Measurements from ENCODE around the gene CANT1.

DNA sequence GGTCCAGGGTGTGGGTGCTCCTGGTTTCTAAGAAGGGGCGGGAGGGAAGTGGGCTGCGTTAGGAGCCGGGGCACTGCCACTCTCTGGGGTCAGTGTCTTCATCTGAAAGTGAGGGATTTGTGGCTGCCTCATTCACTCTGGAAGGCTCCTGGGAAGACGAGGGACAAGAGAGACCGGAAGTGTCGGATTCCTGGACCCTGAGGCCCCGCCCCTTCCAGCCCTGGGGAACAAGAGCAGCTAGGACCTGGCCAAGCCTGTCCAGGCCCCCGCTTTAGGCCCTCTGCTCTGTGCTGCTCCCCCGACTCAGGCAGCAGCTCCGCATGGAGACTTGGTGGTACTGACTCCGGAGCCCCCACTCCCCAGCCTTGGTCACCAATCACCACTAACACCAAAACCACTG, 36.4 kb downstream of the CANT1 start:
- TF ChIP-seq POLR2A (IDR thresholded peaks at IDR 0.05; ENCODE audit: borderline replicate concordance, extremely low read depth, insufficient read depth, insufficient read length): no peak
- TF ChIP-seq, protein P1, sequence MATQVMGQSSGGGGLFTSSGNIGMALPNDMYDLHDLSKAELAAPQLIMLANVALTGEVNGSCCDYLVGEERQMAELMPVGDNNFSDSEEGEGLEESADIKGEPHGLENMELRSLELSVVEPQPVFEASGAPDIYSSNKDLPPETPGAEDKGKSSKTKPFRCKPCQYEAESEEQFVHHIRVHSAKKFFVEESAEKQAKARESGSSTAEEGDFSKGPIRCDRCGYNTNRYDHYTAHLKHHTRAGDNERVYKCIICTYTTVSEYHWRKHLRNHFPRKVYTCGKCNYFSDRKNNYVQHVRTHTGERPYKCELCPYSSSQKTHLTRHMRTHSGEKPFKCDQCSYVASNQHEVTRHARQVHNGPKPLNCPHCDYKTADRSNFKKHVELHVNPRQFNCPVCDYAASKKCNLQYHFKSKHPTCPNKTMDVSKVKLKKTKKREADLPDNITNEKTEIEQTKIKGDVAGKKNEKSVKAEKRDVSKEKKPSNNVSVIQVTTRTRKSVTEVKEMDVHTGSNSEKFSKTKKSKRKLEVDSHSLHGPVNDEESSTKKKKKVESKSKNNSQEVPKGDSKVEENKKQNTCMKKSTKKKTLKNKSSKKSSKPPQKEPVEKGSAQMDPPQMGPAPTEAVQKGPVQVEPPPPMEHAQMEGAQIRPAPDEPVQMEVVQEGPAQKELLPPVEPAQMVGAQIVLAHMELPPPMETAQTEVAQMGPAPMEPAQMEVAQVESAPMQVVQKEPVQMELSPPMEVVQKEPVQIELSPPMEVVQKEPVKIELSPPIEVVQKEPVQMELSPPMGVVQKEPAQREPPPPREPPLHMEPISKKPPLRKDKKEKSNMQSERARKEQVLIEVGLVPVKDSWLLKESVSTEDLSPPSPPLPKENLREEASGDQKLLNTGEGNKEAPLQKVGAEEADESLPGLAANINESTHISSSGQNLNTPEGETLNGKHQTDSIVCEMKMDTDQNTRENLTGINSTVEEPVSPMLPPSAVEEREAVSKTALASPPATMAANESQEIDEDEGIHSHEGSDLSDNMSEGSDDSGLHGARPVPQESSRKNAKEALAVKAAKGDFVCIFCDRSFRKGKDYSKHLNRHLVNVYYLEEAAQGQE (IDR thresholded peaks at IDR 0.05; ENCODE audit: low read depth): no peak

Measured in HCT116 (cell line).